ENCODE measurements around the gene GALNT12.

- TF ChIP-seq CTCF (IDR thresholded peaks at IDR 0.05) (no peak), POLR2A (IDR thresholded peaks at IDR 0.05) (no peak), POLR2AphosphoS5 (IDR thresholded peaks at IDR 0.05) (no peak)
Measured at GRCh38 chr9:98809311-98810101, 2.0 kb downstream of the GALNT12 start.

Data from breast epithelium (tissue), 3 donors.